Esophagus muscularis mucosa (tissue), 4 donors: ENCODE data around the gene JMJD1C. TPM values are rescaled to one million over a fixed set of nuclear protein-coding genes. Genes with fewer than 3 reads are reported as not detected.

ENCODE experiments used
- DNase-seq: peaks from one replicate; pipeline ENCODE4 v3.0.0-alpha.2; 2017; ENCODE audit errors: extremely low spot score
- H3K27ac ChIP-seq, 4 donors: fragments of 200-600 bp; sonication (generic); replicated peaks in 1 of 4; 1 replicate in 3 of 4; 2 replicates in 1 of 4; pipeline ENCODE4 v1.5.1; 2016 to 2019; ENCODE audit warnings: mild to moderate bottlenecking in 1 of 4
- H3K27me3 ChIP-seq, 4 donors: fragments of 200-600 bp; sonication (generic); one replicate each; pipeline versions ENCODE4 v1.5.1 to v1.6.0; 2016 to 2019
- H3K36me3 ChIP-seq, 4 donors: fragments of 200-600 bp; sonication (generic); one replicate each; pipeline ENCODE4 v1.5.1; 2016 to 2019
- H3K4me1 ChIP-seq, 4 donors: fragments of 200-600 bp; sonication (generic); one replicate each; pipeline ENCODE4 v1.5.1; 2016 to 2019
- H3K4me3 ChIP-seq, 4 donors: fragments of 200-600 bp; sonication (generic); 1 replicate in 2 of 4; 2 replicates in 2 of 4; pipeline ENCODE4 v1.5.1; 2016 to 2019; ENCODE audit warnings: mild to moderate bottlenecking in 4 of 4, moderate library complexity in 1 of 4
- H3K9me3 ChIP-seq, 4 donors: fragments of 200-600 bp; sonication (generic); 1 replicate in 3 of 4; 2 replicates in 1 of 4; pipeline ENCODE4 v1.5.1; 2016 to 2019
- CTCF ChIP-seq, 3 experiments: fragments of 200-600 bp in 2 of 3; fragments of 450-650 bp in 1 of 3; sonication (generic) in 2 of 3; IDR thresholded peaks; one replicate each; pipeline ENCODE4 v1.5.1; 2017 to 2019; ENCODE audit warnings: antibody characterized with exemption in 3 of 3, mild to moderate bottlenecking in 2 of 3, moderate library complexity in 1 of 3
- EP300 ChIP-seq: sonication (generic); formaldehyde crosslinking; IDR thresholded peaks from one replicate; pipeline ENCODE4 v1.6.1; 2017; ENCODE audit warnings: antibody characterized with exemption
- POLR2A ChIP-seq: fragments of 450-650 bp; IDR thresholded peaks from one replicate; pipeline ENCODE4 v1.6.1; 2017; ENCODE audit warnings: antibody characterized with exemption, moderate library complexity, mild to moderate bottlenecking, low read depth
- POLR2AphosphoS5 ChIP-seq, 2 donors: sonication (generic); formaldehyde crosslinking; IDR thresholded peaks; one replicate each; pipeline ENCODE4 v1.6.1; 2017; ENCODE audit warnings: antibody characterized with exemption in 2 of 2
- WGBS: methylation state at CpG from one replicate; pipeline ENCODE4 v1.1.5; 2018; 5-methylcytosine and 5-hydroxymethylcytosine counted together
- intact Hi-C: fragments of 100-400 bp; cut with DNase I; formaldehyde crosslinking; loops from one replicate; pipeline ENCODE4 v1.15.1; 2023
- total RNA-seq, 4 donors: library from RNA; depleted of rRNA; stranded (reverse); fragments of >200 nt; gene quantifications; one replicate each; pipeline versions ENCODE4 v1.1.0 to v1.2.1, GENCODE V29; 2016

Gene JMJD1C
- total RNA-seq, 4 donors from 2014 or later = 60.3 to 89.7 (median 79.8) TPM

- Histone ChIP-seq H3K4me1 (peaks cover 35 to 55% (median 44%) of the 10 kb centered on the region in 4 donors), H3K9me3 (no peaks in the 10 kb centered on the region), H3K27ac (no peak overlapping the region), H3K36me3 (peaks cover 0 to 10% (median 0%) of the 10 kb centered on the region in 4 donors), H3K4me3 (no peak overlapping the region), H3K27me3 (no peaks in the 10 kb centered on the region)
- TF ChIP-seq POLR2AphosphoS5 (IDR thresholded peaks at IDR 0.05) (no peak), EP300 (no peak), CTCF (IDR thresholded peaks at IDR 0.05) (no peak), POLR2A (no peak)
- intact Hi-C loops = no loop called here
- no peak for DNase-seq
These were observed 213.5 kb downstream of the JMJD1C start for GRCh38 chr10:63252095-63252762.

- no peak for DNase-seq
- WGBS = 73% methylated on average over 2 of the region's 2 CpGs
- peaks cover 13 to 33% (median 22%) of the 10 kb centered on the region in 4 donors for H3K4me1 ChIP-seq
- no peak overlapping the region for H3K27ac ChIP-seq
- no peaks in the 10 kb centered on the region for H3K9me3 ChIP-seq
- TF ChIP-seq EP300 (no peak), CTCF (IDR thresholded peaks at IDR 0.05) (no peak), POLR2A (no peak), POLR2AphosphoS5 (IDR thresholded peaks at IDR 0.05) (no peak)
- H3K4me3 ChIP-seq = no peak overlapping the region
- peaks cover 0 to 10% (median 0%) of the 10 kb centered on the region in 4 donors for H3K36me3 ChIP-seq
- intact Hi-C loops = no loop called here
- no peaks in the 10 kb centered on the region for H3K27me3 ChIP-seq
These were observed 215.7 kb downstream of the JMJD1C start for GRCh38 chr10:63250032-63250431.

- 85% methylated on average over 4 of the region's 4 CpGs for WGBS
- TF ChIP-seq EP300 = no peak
- no peak for TF ChIP-seq POLR2AphosphoS5 (IDR thresholded peaks at IDR 0.05)
- no peak for TF ChIP-seq POLR2A
- TF ChIP-seq CTCF (IDR thresholded peaks at IDR 0.05) = no peak
- H3K4me3 ChIP-seq = no peak overlapping the region
- DNase-seq = no peak
- peaks cover 0 to 10% (median 0%) of the 10 kb centered on the region in 4 donors for H3K36me3 ChIP-seq
- intact Hi-C loops = no loop called here
- peaks cover 17 to 36% (median 29%) of the 10 kb centered on the region in 4 donors for H3K4me1 ChIP-seq
- H3K27me3 ChIP-seq = no peaks in the 10 kb centered on the region
- no peaks in the 10 kb centered on the region for H3K9me3 ChIP-seq
- no peak overlapping the region for H3K27ac ChIP-seq
These were observed 218.0 kb downstream of the JMJD1C start for GRCh38 chr10:63247771-63248170.

GRCh38 chr10:63246356-63246755, 219.4 kb downstream of the JMJD1C start:
- intact Hi-C loops = no loop called here
- H3K36me3 ChIP-seq = peaks cover 0 to 10% (median 0%) of the 10 kb centered on the region in 4 donors
- H3K4me1 ChIP-seq = peaks cover 28 to 38% (median 34%) of the 10 kb centered on the region in 4 donors
- DNase-seq = no peak
- no peak overlapping the region for H3K4me3 ChIP-seq
- no peaks in the 10 kb centered on the region for H3K9me3 ChIP-seq
- no peaks in the 10 kb centered on the region for H3K27me3 ChIP-seq
- H3K27ac ChIP-seq = no peak overlapping the region
- no peak for TF ChIP-seq POLR2A
- no peak for TF ChIP-seq EP300
- no peak for TF ChIP-seq CTCF (IDR thresholded peaks at IDR 0.05)
- TF ChIP-seq POLR2AphosphoS5 (IDR thresholded peaks at IDR 0.05) = no peak
- 97% methylated on average over 3 of the region's 3 CpGs for WGBS

GRCh38 chr10:63241841-63242281, 223.9 kb downstream of the JMJD1C start:
- WGBS = 71% methylated on average over 2 of the region's 2 CpGs
- H3K27ac ChIP-seq = no peak overlapping the region
- peaks cover 42 to 66% (median 60%) of the 10 kb centered on the region in 4 donors for H3K4me1 ChIP-seq

More at GRCh38 chr10:63241841-63242281, 223.9 kb downstream of the JMJD1C start:
- no peaks in the 10 kb centered on the region for H3K27me3 ChIP-seq
- intact Hi-C loops = no loop called here
- no peak overlapping the region for H3K4me3 ChIP-seq
- H3K9me3 ChIP-seq = no peaks in the 10 kb centered on the region
- TF ChIP-seq POLR2AphosphoS5 (IDR thresholded peaks at IDR 0.05) (no peak), POLR2A (no peak), EP300 (no peak), CTCF (IDR thresholded peaks at IDR 0.05) (no peak)
- DNase-seq = no peak
- no peaks in the 10 kb centered on the region for H3K36me3 ChIP-seq
